HepG2 (cell line): Measurements from ENCODE around the gene VAMP5. TPM values are rescaled to one million over a fixed set of nuclear protein-coding genes. Genes with fewer than 3 reads are reported as not detected.

ENCODE experiments used
- ATF7-NPFF ChIP-seq: sonication (generic); formaldehyde crosslinking; IDR thresholded peaks from 2 replicates; pipeline ENCODE4 v1.8.1; 2023; ENCODE audit warnings: mild to moderate bottlenecking, low read depth, missing genetic modification reagents, moderate library complexity
- DNMT3B ChIP-seq: conservative IDR thresholded peaks from 2 replicates; pipeline ENCODE4 v1.6.1; 2016; ENCODE audit warnings: missing biosample characterization, control low read depth
- ERF ChIP-seq: IDR thresholded peaks from 2 replicates; pipeline ENCODE4 v1.6.1; 2018; ENCODE audit warnings: missing biosample characterization, missing genetic modification reagents
- FOXC1 ChIP-seq: sonication (generic); formaldehyde crosslinking; IDR thresholded peaks from 2 replicates; pipeline ENCODE4 v1.8.0; 2022; ENCODE audit warnings: mild to moderate bottlenecking, missing genetic modification reagents, borderline replicate concordance
- ISX ChIP-seq: sonication (generic); formaldehyde crosslinking; conservative IDR thresholded peaks from 2 replicates; pipeline ENCODE4 v1.5.0; 2020; ENCODE audit warnings: missing genetic modification reagents
- MED8 ChIP-seq: sonication (generic); formaldehyde crosslinking; IDR thresholded peaks from 2 replicates; pipeline ENCODE4 v1.8.1; 2023; ENCODE audit warnings: mild to moderate bottlenecking, missing genetic modification reagents; ENCODE audit not compliant: insufficient replicate concordance
- MNT ChIP-seq: fragments of 450-650 bp; IDR thresholded peaks from 2 replicates; pipeline ENCODE4 v1.6.1; 2016
- MTA3 ChIP-seq: sonication (generic); formaldehyde crosslinking; IDR thresholded peaks from 2 replicates; pipeline ENCODE4 v1.4.0; 2020; ENCODE audit warnings: missing genetic modification reagents
- NCOA2 ChIP-seq: sonication (generic); formaldehyde crosslinking; IDR thresholded peaks from 2 replicates; pipeline ENCODE4 v1.8.0; 2022; ENCODE audit warnings: inconsistent platforms
- POGZ ChIP-seq: sonication (generic); formaldehyde crosslinking; IDR thresholded peaks from 2 replicates; pipeline ENCODE4 v1.4.0; 2020; ENCODE audit warnings: mild to moderate bottlenecking, missing genetic modification reagents
- RARA ChIP-seq: IDR thresholded peaks from 2 replicates; pipeline ENCODE4 v1.6.1; 2016; ENCODE audit warnings: missing genetic modification reagents, missing compliant biosample characterization
- RNF2 ChIP-seq: fragments of 450-650 bp; conservative IDR thresholded peaks from 2 replicates; pipeline ENCODE4 v1.6.1; 2016; ENCODE audit warnings: low read depth
- SMARCC2 ChIP-seq: fragments of 450-650 bp; IDR thresholded peaks from 2 replicates; pipeline ENCODE4 v1.6.1; 2017; ENCODE audit warnings: antibody characterized with exemption, mild to moderate bottlenecking
- SOX5 ChIP-seq: IDR thresholded peaks from 2 replicates; pipeline ENCODE4 v1.6.1; 2016; ENCODE audit warnings: borderline replicate concordance
- SRSF4 ChIP-seq: fragments of 200-400 bp; formaldehyde crosslinking; IDR thresholded peaks from one replicate; pipeline ENCODE4 v1.6.1; 2018; ENCODE audit warnings: mild to moderate bottlenecking, low read depth, low read length, moderate library complexity; ENCODE audit not compliant: poor library complexity, severe bottlenecking
- STAT5B ChIP-seq: sonication (generic); formaldehyde crosslinking; IDR thresholded peaks from 2 replicates; pipeline ENCODE4 v1.4.0; 2020; ENCODE audit warnings: missing genetic modification reagents
- TEAD3 ChIP-seq: optimal IDR thresholded peaks from 2 replicates; pipeline ENCODE3; 2016; ENCODE audit warnings: borderline replicate concordance
- U2AF2 ChIP-seq: fragments of 200-400 bp; formaldehyde crosslinking; IDR thresholded peaks from 2 replicates; pipeline ENCODE4 v1.6.1; 2017; ENCODE audit warnings: low read depth, mild to moderate bottlenecking, low read length
- YEATS2 ChIP-seq: sonication (generic); formaldehyde crosslinking; IDR thresholded peaks from 2 replicates; pipeline ENCODE4 v1.4.0; 2020; ENCODE audit warnings: missing genetic modification reagents, borderline replicate concordance
- ZMAT3 ChIP-seq: sonication (generic); formaldehyde crosslinking; conservative IDR thresholded peaks from 2 replicates; pipeline ENCODE4 v1.7.0; 2021; ENCODE audit warnings: missing genetic modification reagents
- ZNF10 ChIP-seq: sonication (generic); formaldehyde crosslinking; IDR thresholded peaks from 2 replicates; pipeline ENCODE4 v1.4.0; 2020; ENCODE audit warnings: mild to moderate bottlenecking, low read depth, missing genetic modification reagents, borderline replicate concordance
- ZNF136 ChIP-seq: sonication (generic); formaldehyde crosslinking; IDR thresholded peaks from 2 replicates; pipeline ENCODE4 v1.8.1; 2022; ENCODE audit warnings: low read depth, mild to moderate bottlenecking, moderate library complexity, missing genetic modification reagents
- ZNF24 ChIP-seq: fragments of 450-650 bp; IDR thresholded peaks from 2 replicates; pipeline ENCODE4 v1.6.1; 2017; ENCODE audit warnings: antibody characterized with exemption, mild to moderate bottlenecking
- ZNF274 ChIP-seq: sonication (generic); formaldehyde crosslinking; IDR thresholded peaks from 2 replicates; pipeline ENCODE4 v1.5.1; 2020; ENCODE audit warnings: mild to moderate bottlenecking, missing genetic modification reagents
- ZNF558 ChIP-seq: sonication (generic); formaldehyde crosslinking; IDR thresholded peaks from 2 replicates; pipeline ENCODE4 v1.9.0; 2022; ENCODE audit warnings: mild to moderate bottlenecking, missing genetic modification reagents, borderline replicate concordance
- ZNF598 ChIP-seq: sonication (generic); formaldehyde crosslinking; IDR thresholded peaks from 2 replicates; pipeline ENCODE4 v1.5.1; 2020; ENCODE audit warnings: mild to moderate bottlenecking, missing genetic modification reagents, borderline replicate concordance
- ZNF639 ChIP-seq: conservative IDR thresholded peaks from 2 replicates; pipeline ENCODE4 v1.6.1; 2018; ENCODE audit warnings: missing genetic modification reagents
- ZNF660 ChIP-seq: sonication (generic); formaldehyde crosslinking; IDR thresholded peaks from 2 replicates; pipeline ENCODE4 v1.5.1; 2020; ENCODE audit warnings: mild to moderate bottlenecking, low read depth, missing genetic modification reagents, borderline replicate concordance
- ZNF761 ChIP-seq: sonication (generic); formaldehyde crosslinking; conservative IDR thresholded peaks from 2 replicates; pipeline ENCODE4 v1.4.0; 2020; ENCODE audit warnings: mild to moderate bottlenecking, missing genetic modification reagents
- ZNF781 ChIP-seq: sonication (generic); formaldehyde crosslinking; IDR thresholded peaks from 2 replicates; pipeline ENCODE4 v1.5.1; 2020; ENCODE audit warnings: borderline replicate concordance, mild to moderate bottlenecking, missing genetic modification reagents; ENCODE audit errors: not compliant biosample characterization
- ZNF792 ChIP-seq: IDR thresholded peaks from 2 replicates; pipeline ENCODE4 v1.6.1; 2016
- ZNF879 ChIP-seq: sonication (generic); formaldehyde crosslinking; IDR thresholded peaks from 2 replicates; pipeline ENCODE4 v1.8.1; 2023; ENCODE audit warnings: missing genetic modification reagents
- ZSCAN25 ChIP-seq: sonication (generic); formaldehyde crosslinking; IDR thresholded peaks from 2 replicates; pipeline ENCODE4 v1.8.0; 2022; ENCODE audit warnings: mild to moderate bottlenecking, missing genetic modification reagents
- polyA plus RNA-seq, 8 experiments: library from polyadenylated mRNA; depleted of rRNA in 3 of 8; stranded (reverse) in 7 of 8; unstranded in 1 of 8; fragments of >200 nt; fragmentation: Illumina TruSeq in 4 of 8; extraction: Trizol in 4 of 8; gene quantifications; 2 replicates each; pipeline versions ENCODE4 v1.2.1 to v1.2.3, GENCODE V29; 2011 to 2016; ENCODE audit warnings: low read depth in 4 of 8, missing spikeins in 1 of 8, mixed read lengths in 1 of 8; ENCODE audit not compliant: insufficient read depth in 1 of 8
- total RNA-seq, 5 experiments: library from RNA; depleted of rRNA; stranded (reverse); fragments of >200 nt; fragmentation: Illumina TruSeq; extraction: Trizol; gene quantifications; 2 replicates each; pipeline ENCODE4 v1.2.3, GENCODE V29; 2016; ENCODE audit warnings: low read depth in 1 of 5

Gene VAMP5
- total and polyA plus RNA-seq, 2 of the 13 experiments (the other 11 are each of a cell fraction or from before 2014, with no cell fraction given): 7.2 to 56.7 TPM

DNA sequence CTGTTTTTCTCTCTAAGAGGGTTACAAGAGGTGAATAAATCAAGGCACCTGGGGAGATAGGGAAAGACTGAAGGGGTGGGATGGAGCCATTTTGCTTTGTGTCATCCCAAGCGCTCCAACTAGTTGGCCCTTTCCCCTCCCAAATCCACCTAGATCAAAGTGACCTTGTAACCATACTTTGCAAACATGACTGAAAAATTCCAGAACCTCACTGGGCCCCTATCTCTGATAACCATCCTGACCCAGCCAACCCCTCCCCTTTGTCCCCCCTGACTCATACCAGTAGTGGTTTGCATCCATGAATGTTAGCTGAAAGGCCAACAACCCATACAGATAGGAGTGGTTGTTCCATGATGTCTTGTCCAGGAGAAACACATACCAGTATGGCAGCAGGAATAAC, 26.1 kb upstream of the VAMP5 start (continued):
- TF ChIP-seq ZNF10 (CRISPR knock-in tag) (no peak), MTA3 (CRISPR knock-in tag) (no peak), ZNF639 (CRISPR knock-in tag) (no peak), SRSF4 (no peak), MED8 (CRISPR knock-in tag) (peak; percentile 47), ATF7-NPFF (CRISPR knock-in tag) (no peak), ZNF879 (no peak), DNMT3B (no peak), ZNF136 (no peak), ZNF781 (no peak), ISX (CRISPR knock-in tag) (no peak), TEAD3 (CRISPR knock-in tag) (peak; percentile 67), ZNF761 (CRISPR knock-in tag) (no peak), SOX5 (peak; percentile 32; the same call in 1 of the 2 replicates), YEATS2 (CRISPR knock-in tag) (no peak; the same call in 1 of the 2 replicates), NCOA2 (CRISPR knock-in tag) (peak; percentile 75; the same call in 1 of the 2 replicates), ZMAT3 (CRISPR knock-in tag) (no peak), RARA (CRISPR knock-in tag) (peak; percentile 68), ZNF598 (no peak), POGZ (CRISPR knock-in tag) (peak; percentile 58), U2AF2 (no peak), ZNF792 (CRISPR knock-in tag) (peak; percentile 100), FOXC1 (CRISPR knock-in tag) (no peak), RNF2 (no peak), ZNF274 (CRISPR knock-in tag) (no peak), MNT (no peak), SMARCC2 (no peak), STAT5B (no peak), ZNF660 (CRISPR knock-in tag) (no peak), ZNF24 (no peak), ERF (CRISPR knock-in tag) (no peak), ZSCAN25 (CRISPR knock-in tag) (no peak), ZNF558 (CRISPR knock-in tag) (no peak)
